Panc1 (cell line): ENCODE results near the gene NAT16. TPM values are rescaled to one million over a fixed set of nuclear protein-coding genes. Genes with fewer than 3 reads are reported as not detected.

Experiments used
- ATAC-seq: fragments of 200-7000 bp; cut with Tn5 transposase; 2 replicates; pipeline ENCODE4 v1.9.1; 2020; ENCODE audit warnings: mild to moderate bottlenecking, moderate library complexity
- BruUV-seq: library from RNA; stranded (reverse); fragments of 400-500 nt; replicated peaks from 2 replicates; lab custom pipeline; 2021; lab: Mats Ljungman, UMichigan
- CTCF ChIA-PET: fragments of 300-600 bp; sonication (Branson Sonifier 250); formaldehyde crosslinking; loops from one replicate; lab custom pipeline; 2022; ENCODE audit warnings: antibody characterized with exemption; lab: Charles Lee
- POLR2A ChIA-PET: fragments of 300-600 bp; sonication (Branson Sonifier 250); formaldehyde crosslinking; loops from one replicate; lab custom pipeline; 2022; ENCODE audit warnings: antibody characterized with exemption; lab: Charles Lee
- DNase-seq: peaks from one replicate; pipeline ENCODE4 v3.0.0-alpha.2; 2010; ENCODE audit warnings: low read depth, low spot score
- H3K27ac ChIP-seq: 2 replicates; pipeline ENCODE4 v1.5.1; 2011; ENCODE audit warnings: mild to moderate bottlenecking, low read length, inconsistent platforms
- H3K27me3 ChIP-seq: fragments of 200-500 bp; sonication (Bioruptor generic); 2 replicates; pipeline ENCODE4 v1.6.0; 2014; ENCODE audit warnings: low read length, inconsistent platforms; ENCODE audit not compliant: control insufficient read depth, insufficient read depth
- H3K36me3 ChIP-seq: fragments of 200-500 bp; sonication (Bioruptor generic); 2 replicates; pipeline ENCODE4 v1.5.1; 2014; ENCODE audit warnings: inconsistent platforms, mild to moderate bottlenecking, low read length, moderate library complexity; ENCODE audit not compliant: control insufficient read depth, insufficient read depth
- H3K4me1 ChIP-seq: 2 replicates; pipeline ENCODE4 v1.5.1; 2011; ENCODE audit warnings: inconsistent platforms, mild to moderate bottlenecking, low read length, moderate library complexity; ENCODE audit not compliant: control insufficient read depth, insufficient read depth
- H3K4me3 ChIP-seq, 2 experiments: 2 replicates each; pipeline ENCODE4 v1.5.1; 2011 to 2012; ENCODE audit warnings: low read depth in 2 of 2, low read length in 2 of 2, mild to moderate bottlenecking in 2 of 2, inconsistent platforms in 1 of 2, moderate library complexity in 1 of 2
- H3K9me3 ChIP-seq: fragments of 200-500 bp; sonication (Bioruptor generic); 2 replicates; pipeline ENCODE4 v1.5.1; 2014; ENCODE audit warnings: low read depth, mild to moderate bottlenecking, inconsistent platforms, low read length, moderate library complexity; ENCODE audit not compliant: control insufficient read depth, insufficient read depth
- POLR2AphosphoS5 ChIP-seq: IDR thresholded peaks from 2 replicates; pipeline ENCODE4 v1.6.1; 2012; ENCODE audit warnings: mild to moderate bottlenecking, low read depth, low read length, moderate library complexity
- REST ChIP-seq, 2 experiments: IDR thresholded peaks; 2 replicates each; pipeline ENCODE4 v1.6.1; 2011 to 2012; ENCODE audit warnings: low read depth in 2 of 2, control low read depth in 1 of 2, low read length in 1 of 2, mild to moderate bottlenecking in 1 of 2, moderate library complexity in 1 of 2; ENCODE audit not compliant: insufficient read depth in 1 of 2
- SIN3A ChIP-seq: IDR thresholded peaks from 2 replicates; pipeline ENCODE4 v1.6.1; 2012; ENCODE audit warnings: low read depth, mild to moderate bottlenecking, low read length, moderate library complexity, borderline replicate concordance; ENCODE audit not compliant: insufficient read depth
- TCF7L2 ChIP-seq: IDR thresholded peaks from 2 replicates; pipeline ENCODE4 v1.6.1; 2011; ENCODE audit warnings: mild to moderate bottlenecking, low read depth, low read length, inconsistent platforms
- in situ Hi-C: cut with HindIII; loops from 2 replicates; pipeline ENCODE4 v1.10.0; 2016; ENCODE audit warnings: low sequenced_read_pairs, low pct_unique_long_range_greater_than_20kb
- intact Hi-C: fragments of 100-400 bp; cut with micrococcal nuclease; formaldehyde crosslinking; loops from one replicate; pipeline ENCODE4 v1.10.0; 2022; ENCODE audit not compliant: unreplicated experiment
- total RNA-seq: library from RNA; stranded (reverse); gene quantifications from one replicate; pipeline ENCODE4 v1.2.1, GENCODE V29; 2021; ENCODE audit not compliant: unreplicated experiment
- TF ChIP-seq, protein P1 (sequence below): fragments of 450-650 bp; IDR thresholded peaks from 2 replicates; pipeline ENCODE4 v1.5.1; 2017; ENCODE audit warnings: mild to moderate bottlenecking

NAT16 gene
- total RNA-seq, 1 experiment from 2014 or later = 0.15 TPM

DNA sequence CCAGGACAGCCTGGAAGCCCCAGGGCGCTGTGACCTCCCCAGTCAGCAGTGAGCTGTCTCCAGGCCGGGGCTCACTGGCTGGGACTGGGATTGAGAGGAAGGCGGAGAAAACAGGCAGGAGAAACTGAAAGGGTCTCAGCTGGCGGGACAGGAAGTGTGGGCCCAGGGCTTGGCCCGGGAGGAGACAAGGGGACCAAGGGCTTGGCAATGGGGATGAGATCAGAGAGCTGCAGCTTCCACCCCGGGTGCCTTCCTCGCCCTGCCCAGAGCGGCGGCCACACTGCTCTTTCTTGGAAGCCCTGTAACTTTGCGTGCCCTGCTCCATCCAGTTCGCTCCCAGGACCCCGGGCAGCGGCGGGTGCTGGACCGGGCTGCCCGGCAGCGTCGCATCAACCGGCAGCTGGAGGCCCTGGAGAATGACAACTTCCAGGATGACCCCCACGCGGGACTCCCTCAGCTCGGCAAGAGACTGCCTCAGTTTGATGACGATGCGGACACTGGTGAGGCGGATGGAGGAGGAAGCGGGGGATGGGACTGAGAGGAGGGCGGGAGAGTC lies 42.3 kb upstream of the NAT16 start:
- Histone ChIP-seq H3K36me3 (no peaks in the 10 kb centered on the region; the same call in 1 of the 2 replicates), H3K27me3 (no peaks in the 10 kb centered on the region), H3K4me3 (no peak overlapping the region), H3K27ac (no peak overlapping the region), H3K4me1 (peaks cover 6% of the 10 kb centered on the region), H3K9me3 (no peaks in the 10 kb centered on the region)
- no peak for ATAC-seq
- no TSS peak for BruUV-seq
- ChIA-PET CTCF (no interaction called here), POLR2A (interaction anchor here (0.8 kb wide), 1 partner anchor 8 kb away, joined by 6 read pairs; no protein-coding TSS in a partner anchor)
- intact Hi-C loops = no loop called here
- in situ Hi-C loops = no loop called here
- no peak for TF ChIP-seq POLR2AphosphoS5
- no peak for TF ChIP-seq SIN3A
- no peak for TF ChIP-seq REST (IDR thresholded peaks at IDR 0.05; ENCODE audit: insufficient read depth in 1 of 2, low read depth in 2 of 2, low read length in 1 of 2)
- TF ChIP-seq TCF7L2 = no peak
- no peak for DNase-seq

- intact Hi-C loops (no loop called here), in situ Hi-C loops (no loop called here)
- CTCF ChIA-PET = interaction anchor here (0.7 kb wide), 1 partner anchor 12 kb away, joined by 3 read pairs; no protein-coding TSS in a partner anchor
- Histone ChIP-seq H3K27ac (no peak overlapping the region), H3K4me1 (peaks cover 6% of the 10 kb centered on the region), H3K36me3 (no peaks in the 10 kb centered on the region; the same call in 1 of the 2 replicates), H3K9me3 (no peaks in the 10 kb centered on the region), H3K27me3 (no peaks in the 10 kb centered on the region), H3K4me3 (no peak overlapping the region)
- DNase-seq (no peak), ATAC-seq (no peak)
- BruUV-seq = no TSS peak
- POLR2A ChIA-PET = interaction anchor here (0.8 kb wide), 1 partner anchor 23 kb away, joined by 11 read pairs; no protein-coding TSS in a partner anchor
- TF ChIP-seq TCF7L2 (no peak), POLR2AphosphoS5 (no peak), REST (IDR thresholded peaks at IDR 0.05; ENCODE audit: insufficient read depth in 1 of 2, low read depth in 2 of 2, low read length in 1 of 2) (no peak), SIN3A (no peak)
- TF ChIP-seq, protein P1, sequence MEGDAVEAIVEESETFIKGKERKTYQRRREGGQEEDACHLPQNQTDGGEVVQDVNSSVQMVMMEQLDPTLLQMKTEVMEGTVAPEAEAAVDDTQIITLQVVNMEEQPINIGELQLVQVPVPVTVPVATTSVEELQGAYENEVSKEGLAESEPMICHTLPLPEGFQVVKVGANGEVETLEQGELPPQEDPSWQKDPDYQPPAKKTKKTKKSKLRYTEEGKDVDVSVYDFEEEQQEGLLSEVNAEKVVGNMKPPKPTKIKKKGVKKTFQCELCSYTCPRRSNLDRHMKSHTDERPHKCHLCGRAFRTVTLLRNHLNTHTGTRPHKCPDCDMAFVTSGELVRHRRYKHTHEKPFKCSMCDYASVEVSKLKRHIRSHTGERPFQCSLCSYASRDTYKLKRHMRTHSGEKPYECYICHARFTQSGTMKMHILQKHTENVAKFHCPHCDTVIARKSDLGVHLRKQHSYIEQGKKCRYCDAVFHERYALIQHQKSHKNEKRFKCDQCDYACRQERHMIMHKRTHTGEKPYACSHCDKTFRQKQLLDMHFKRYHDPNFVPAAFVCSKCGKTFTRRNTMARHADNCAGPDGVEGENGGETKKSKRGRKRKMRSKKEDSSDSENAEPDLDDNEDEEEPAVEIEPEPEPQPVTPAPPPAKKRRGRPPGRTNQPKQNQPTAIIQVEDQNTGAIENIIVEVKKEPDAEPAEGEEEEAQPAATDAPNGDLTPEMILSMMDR = no peak
Observed at GRCh38 chr7:101220295-101220694, 40.2 kb upstream of the NAT16 start.
